Measurements from ENCODE around the gene ARHGAP4. TPM values are rescaled to one million over a fixed set of nuclear protein-coding genes. Genes with fewer than 3 reads are reported as not detected.

Gene ARHGAP4
- total RNA-seq, 1 donor from 2014 or later: 72.2 TPM

DNA sequence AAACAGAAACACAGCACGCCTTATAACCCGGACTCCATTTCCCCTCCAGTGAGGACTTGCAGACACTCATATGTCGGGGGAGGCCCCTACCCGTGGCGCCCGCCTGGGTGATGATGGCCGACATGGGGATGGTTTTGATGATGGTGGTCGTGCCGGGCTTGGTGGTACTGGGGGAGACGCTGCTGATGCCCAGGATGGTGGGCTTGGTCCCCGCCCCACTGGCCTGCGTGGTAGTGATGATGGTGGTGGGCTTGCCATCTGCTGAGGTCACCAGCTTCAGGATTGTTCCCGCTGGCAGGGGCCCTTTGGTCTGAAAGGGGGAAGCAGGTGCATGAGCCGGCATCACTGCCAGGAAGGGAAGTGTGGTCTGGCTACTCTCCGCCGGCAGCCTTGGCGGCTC lies 31.2 kb upstream of the ARHGAP4 start:
- Mint-ChIP-seq H3K27me3 (ENCODE audit: unreplicated experiment) (no peaks in the 10 kb centered on the region), H3K9me3 (ENCODE audit: unreplicated experiment) (no peaks in the 10 kb centered on the region), H3K36me3 (ENCODE audit: low read depth, unreplicated experiment) (peaks cover 7% of the 10 kb centered on the region), H3K4me3 (ENCODE audit: unreplicated experiment) (no peak overlapping the region), H3K4me1 (ENCODE audit: unreplicated experiment) (no peaks in the 10 kb centered on the region), H3K27ac (ENCODE audit: unreplicated experiment) (no peak overlapping the region)
- TF ChIP-seq, protein P1, sequence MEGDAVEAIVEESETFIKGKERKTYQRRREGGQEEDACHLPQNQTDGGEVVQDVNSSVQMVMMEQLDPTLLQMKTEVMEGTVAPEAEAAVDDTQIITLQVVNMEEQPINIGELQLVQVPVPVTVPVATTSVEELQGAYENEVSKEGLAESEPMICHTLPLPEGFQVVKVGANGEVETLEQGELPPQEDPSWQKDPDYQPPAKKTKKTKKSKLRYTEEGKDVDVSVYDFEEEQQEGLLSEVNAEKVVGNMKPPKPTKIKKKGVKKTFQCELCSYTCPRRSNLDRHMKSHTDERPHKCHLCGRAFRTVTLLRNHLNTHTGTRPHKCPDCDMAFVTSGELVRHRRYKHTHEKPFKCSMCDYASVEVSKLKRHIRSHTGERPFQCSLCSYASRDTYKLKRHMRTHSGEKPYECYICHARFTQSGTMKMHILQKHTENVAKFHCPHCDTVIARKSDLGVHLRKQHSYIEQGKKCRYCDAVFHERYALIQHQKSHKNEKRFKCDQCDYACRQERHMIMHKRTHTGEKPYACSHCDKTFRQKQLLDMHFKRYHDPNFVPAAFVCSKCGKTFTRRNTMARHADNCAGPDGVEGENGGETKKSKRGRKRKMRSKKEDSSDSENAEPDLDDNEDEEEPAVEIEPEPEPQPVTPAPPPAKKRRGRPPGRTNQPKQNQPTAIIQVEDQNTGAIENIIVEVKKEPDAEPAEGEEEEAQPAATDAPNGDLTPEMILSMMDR (IDR thresholded peaks at IDR 0.05; ENCODE audit: unreplicated experiment): no peak
- DNase-seq (ENCODE audit: low spot score): no peak

DNA sequence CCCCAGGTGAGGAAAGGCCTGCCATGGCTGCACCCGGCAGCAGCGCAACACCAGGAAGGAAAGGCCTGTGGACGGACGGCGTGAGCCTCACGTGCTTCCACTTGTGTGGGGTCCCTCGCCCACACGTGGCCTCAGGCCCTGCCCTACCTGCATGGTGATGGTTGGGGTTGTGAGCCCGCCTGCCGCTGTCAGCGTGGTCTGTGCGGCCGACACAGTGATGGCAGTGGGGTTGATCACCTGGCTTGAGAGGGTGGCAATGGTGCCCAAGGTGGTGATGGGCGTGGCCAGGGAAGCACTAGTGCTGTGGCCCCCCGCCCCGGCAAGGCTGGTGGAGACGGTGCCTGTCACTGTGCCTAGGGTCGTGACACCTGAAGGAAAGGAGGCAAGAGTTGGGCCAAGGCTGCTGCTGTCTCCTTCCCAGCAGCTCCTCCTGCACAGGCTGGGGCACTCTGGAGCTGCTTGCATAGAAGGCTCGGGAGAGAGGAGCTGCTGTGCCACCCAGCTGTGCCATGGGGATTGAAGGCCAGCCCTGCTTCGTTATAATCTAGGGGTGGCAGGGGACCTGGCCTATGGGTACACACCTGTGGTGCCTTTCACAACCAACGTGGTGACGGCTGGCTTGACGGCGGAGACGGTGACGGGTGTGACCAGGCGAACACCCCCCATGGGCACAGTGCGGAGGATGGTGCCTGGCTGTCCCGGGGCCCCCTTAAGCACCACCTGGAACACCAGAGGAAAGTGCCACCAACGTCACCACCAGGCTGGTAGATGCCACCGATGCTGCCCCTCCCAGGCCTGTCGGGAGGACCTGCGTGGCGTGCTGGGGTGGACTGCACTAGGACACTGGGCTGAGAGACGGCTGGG lies 30.2 kb upstream of the ARHGAP4 start:
- TF ChIP-seq, protein P1 (IDR thresholded peaks at IDR 0.05; ENCODE audit: unreplicated experiment): no peak
- no peak for DNase-seq (ENCODE audit: low spot score)
- Mint-ChIP-seq H3K36me3 (ENCODE audit: low read depth, unreplicated experiment) (peaks cover 7% of the 10 kb centered on the region), H3K4me1 (ENCODE audit: unreplicated experiment) (no peaks in the 10 kb centered on the region), H3K27ac (ENCODE audit: unreplicated experiment) (no peak overlapping the region), H3K4me3 (ENCODE audit: unreplicated experiment) (no peak overlapping the region), H3K9me3 (ENCODE audit: unreplicated experiment) (no peaks in the 10 kb centered on the region), H3K27me3 (ENCODE audit: unreplicated experiment) (no peaks in the 10 kb centered on the region)

DNA sequence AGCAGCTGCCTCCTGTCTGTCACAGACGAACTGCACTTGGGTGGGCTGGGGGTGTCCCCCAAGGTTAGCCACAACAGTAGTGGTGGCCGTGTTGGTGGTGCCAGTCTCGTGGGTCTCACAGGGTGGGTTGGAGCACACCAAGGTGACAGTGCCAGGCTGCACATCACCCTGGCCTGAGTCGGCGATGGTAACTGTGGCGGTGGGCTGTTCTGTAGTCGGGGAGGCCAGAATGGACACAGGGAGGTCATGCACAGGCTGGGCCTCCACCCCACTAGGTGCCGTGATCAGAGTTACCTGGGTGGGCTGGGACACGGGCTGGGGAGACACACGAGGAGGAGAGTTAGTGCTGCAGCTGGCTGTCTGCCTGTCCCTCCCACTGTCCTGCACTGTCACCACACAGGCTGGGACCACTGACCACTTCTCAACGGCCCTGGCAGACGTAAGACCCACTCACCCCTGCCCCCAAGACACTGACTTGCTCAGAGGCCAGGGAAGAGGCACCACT lies 29.2 kb upstream of the ARHGAP4 start:
- TF ChIP-seq, protein P1 (IDR thresholded peaks at IDR 0.05; ENCODE audit: unreplicated experiment): no peak
- peaks cover 7% of the 10 kb centered on the region for H3K36me3 Mint-ChIP-seq (ENCODE audit: low read depth, unreplicated experiment)

DNA sequence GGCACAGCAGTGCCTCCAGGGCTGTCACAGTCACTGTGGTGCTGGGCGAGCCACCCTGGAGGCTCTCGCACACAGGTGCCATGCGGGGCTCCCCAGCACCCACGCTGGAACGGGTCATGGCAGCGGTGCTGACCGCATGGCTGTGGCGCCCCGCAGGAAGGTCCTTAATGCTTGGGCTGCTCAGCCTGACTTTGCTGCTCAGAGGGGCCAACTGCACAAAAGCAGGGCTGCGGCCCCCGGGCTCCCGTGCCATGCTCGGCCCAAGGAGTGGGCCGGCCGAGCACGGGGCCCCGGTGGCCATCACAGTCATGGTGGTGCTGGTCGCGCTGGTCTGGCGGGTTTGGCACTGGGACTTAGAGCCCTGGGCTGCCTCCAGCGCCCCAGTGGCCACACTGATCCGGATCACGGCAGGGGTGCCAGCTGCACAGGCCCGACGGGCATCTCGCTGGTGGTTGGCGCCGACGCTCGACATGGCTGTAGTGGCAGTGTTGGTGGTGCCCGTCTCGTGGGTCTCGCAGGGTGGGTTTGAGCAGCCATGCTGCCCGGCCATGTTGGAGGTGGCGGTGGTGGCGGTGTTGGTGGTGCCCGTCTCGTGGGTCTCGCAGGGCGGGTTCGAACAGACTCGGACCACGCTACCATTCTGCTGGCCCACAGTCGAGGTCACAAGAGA lies 28.6 kb upstream of the ARHGAP4 start:
- Mint-ChIP-seq H3K36me3 (ENCODE audit: low read depth, unreplicated experiment) (peaks cover 7% of the 10 kb centered on the region), H3K9me3 (ENCODE audit: unreplicated experiment) (no peaks in the 10 kb centered on the region), H3K27ac (ENCODE audit: unreplicated experiment) (no peak overlapping the region), H3K27me3 (ENCODE audit: unreplicated experiment) (peaks cover 5% of the 10 kb centered on the region), H3K4me1 (ENCODE audit: unreplicated experiment) (peaks cover 4% of the 10 kb centered on the region), H3K4me3 (ENCODE audit: unreplicated experiment) (no peak overlapping the region)
- TF ChIP-seq, protein P1 (IDR thresholded peaks at IDR 0.05; ENCODE audit: unreplicated experiment): no peak
- DNase-seq (ENCODE audit: low spot score): no peak

More for the DNA sequence above, 29.2 kb upstream of the ARHGAP4 start:
- Mint-ChIP-seq H3K9me3 (ENCODE audit: unreplicated experiment) (no peaks in the 10 kb centered on the region), H3K27me3 (ENCODE audit: unreplicated experiment) (peaks cover 5% of the 10 kb centered on the region), H3K27ac (ENCODE audit: unreplicated experiment) (no peak overlapping the region), H3K4me1 (ENCODE audit: unreplicated experiment) (peaks cover 4% of the 10 kb centered on the region), H3K4me3 (ENCODE audit: unreplicated experiment) (no peak overlapping the region)
- DNase-seq (ENCODE audit: low spot score): no peak
